HL-60/S4 (cell line): ENCODE measurements around the gene PCSK2.

ENCODE experiments used
- in situ Hi-C: fragments of 300-500 bp; cut with MboI; formaldehyde crosslinking; loops from 2 replicates; pipeline ENCODE4 v1.14.3; 2022; ENCODE audit warnings: low sequenced_read_pairs

The PCSK2 gene

DNA sequence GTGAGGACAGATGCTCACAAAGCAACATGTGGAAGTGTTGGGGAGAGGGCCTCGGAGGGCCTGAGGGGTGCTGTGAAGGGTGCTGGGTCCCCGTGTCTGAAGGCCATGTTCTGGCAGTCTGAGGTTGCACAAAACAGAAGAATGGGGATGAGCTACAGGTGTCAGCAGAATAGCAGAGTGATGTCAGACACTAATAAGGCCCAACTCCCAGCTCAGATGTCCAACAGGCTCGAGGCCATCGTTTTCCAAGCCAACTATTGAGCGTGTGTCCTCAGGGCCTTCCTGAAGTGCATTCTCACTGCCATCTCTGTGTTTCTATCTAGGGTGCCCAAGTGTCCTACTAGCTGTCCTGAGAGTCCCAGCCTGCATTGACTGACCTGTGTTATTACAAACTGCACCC lies 296.5 kb downstream of the PCSK2 start:
- in situ Hi-C loops: loop anchor here (25.0 kb wide), 1 partner anchor 364 kb away; no protein-coding TSS in a partner anchor

- in situ Hi-C loops: loop anchor here (25.0 kb wide), 1 partner anchor 363 kb away; no protein-coding TSS in a partner anchor
Observed at GRCh38 chr20:17524560-17524959, 297.7 kb downstream of the PCSK2 start.

DNA sequence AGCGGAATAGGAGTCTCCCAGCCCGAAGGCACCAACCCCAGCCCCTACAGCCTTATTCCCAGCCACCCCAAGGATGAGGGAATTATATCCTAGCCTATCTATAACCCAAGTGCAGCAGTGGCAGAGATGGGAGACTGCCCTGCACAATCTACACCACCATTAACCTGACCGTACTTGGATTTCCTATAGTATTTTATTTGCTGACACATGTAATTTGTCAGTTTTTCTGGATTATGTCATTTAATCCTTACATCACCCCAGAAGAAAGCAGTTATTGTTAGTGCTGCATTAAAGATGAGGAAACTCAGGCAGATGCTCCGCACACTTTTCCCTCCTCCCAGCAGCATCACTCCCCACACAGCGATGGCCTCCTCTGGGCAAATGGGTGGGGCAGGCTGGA lies 298.3 kb downstream of the PCSK2 start:
- in situ Hi-C loops: no loop called here

DNA sequence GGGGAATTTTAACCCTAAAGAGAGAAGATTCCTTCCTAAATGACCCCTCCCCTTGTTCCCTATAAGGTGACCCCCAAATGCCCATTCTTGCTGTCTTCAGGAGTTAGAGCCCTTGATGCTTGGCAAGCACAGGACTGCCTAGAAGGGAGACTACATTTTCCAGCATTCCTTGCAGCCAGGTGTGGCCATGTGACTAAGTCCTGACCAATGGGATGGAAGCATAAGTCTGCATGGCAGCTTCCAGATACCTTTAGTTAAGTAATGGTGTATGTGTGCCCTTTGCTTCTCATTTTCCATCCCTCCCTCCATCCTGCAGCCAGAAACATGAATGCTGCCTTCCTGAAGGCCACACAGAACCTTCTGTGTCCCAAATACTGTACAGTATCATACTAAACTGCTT lies 298.8 kb downstream of the PCSK2 start:
- in situ Hi-C loops: no loop called here

DNA sequence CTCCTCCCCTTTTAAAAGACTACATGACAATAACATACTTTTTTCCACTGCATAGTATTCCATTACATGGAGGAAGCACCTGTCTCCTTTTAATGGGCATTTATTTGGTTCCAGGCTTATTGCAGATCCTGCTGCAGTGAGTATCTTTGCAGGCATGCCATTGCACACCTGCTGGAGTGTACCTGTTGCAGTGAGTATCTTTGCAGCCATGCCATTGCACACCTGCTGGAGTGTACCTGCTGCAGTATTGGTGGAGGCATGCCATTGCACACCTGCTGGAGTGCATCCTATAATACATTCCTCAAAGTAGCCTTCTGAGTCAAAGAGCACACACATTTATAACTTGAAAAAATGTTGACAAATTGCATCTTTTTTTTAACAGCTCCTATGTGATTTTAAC lies 302.7 kb downstream of the PCSK2 start:
- in situ Hi-C loops: no loop called here

DNA sequence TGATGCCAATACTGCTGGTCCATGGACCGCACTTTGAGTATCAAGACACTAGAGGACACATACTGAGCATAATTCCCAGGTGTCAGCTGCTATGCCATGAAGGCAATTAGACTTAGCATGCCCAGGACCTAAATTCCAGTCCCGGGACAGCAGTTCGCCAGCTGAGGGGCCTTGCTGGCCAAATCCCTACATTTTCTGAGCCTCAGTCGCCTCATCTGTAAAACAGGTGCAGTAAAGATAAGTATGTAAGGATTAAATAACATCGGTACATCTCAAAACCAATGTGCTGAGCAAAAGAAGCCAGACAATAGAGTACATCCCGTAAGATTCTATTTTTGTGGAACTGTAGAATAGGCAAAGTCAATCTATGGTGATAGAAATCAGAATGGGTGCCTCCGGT lies 303.3 kb downstream of the PCSK2 start:
- in situ Hi-C loops: no loop called here

DNA sequence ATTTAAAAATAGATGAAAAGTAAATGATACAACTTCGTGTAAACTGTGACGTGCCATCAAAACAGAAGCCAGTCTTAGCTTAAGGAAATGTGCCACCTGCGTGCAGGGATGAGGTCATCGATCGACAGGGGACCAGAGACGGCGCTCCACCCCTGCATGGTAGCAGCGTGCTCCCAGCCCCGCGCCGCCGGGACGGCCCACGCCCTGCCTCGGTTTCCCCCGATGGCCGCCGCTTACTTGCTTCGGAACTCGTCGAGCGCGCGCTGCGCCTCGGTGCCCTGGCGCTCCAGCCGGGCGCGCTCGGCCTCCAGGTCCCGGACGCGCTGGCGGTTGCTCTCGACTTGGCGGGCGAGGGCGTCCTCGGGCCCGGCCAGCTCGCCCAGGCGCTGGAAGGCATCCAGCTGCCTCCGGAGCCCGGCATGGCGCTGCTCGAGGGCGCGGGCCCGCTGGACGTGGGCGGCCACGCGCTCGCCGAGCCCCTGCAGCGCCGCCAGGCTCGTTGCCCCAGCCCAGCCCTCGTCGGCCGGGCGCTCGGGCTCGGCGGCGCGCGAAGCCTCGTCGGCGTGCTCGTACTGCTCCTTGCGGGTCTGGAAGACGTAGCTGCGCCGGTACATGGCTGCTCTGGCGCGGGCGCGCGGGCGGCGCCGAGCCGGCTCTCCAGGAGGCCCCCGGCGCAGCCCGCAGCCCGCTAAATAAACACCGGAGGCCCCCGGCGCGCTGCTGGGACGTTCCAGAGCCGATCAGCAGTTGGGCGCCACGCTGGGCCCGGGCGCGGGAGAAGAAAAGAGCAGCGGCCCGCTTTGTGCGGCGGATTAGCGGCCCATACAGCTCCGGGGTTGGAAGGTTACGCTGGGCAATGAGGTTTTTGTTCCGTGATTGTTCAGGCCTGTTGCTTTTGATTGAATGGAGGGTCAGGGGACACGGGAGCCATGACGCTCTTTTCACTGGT lies 304.1 kb downstream of the PCSK2 start, which contains the start of gene BFSP1:
Gene BFSP1 (minus strand): TSS at position 664 of the 949 bp plus-strand sequence. CDS start 50 bp downstream, at position 614.
- in situ Hi-C loops: no loop called here

DNA sequence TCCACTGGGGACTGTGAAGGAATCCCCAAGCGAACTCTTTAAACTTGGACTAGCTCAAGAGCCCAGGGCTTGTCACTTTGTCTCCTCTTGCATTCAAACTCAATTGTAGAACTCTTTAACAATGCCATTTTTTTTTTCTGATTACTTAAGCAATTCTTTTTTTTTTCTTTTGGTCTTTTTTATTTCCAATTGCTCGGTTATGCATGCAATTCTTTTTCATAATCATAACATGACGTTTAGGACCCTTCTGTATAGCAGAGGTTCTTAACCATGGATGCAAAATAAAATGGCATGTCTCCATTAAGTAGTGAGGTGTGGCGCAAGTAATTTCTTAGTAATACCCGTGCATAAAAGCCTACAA lies 304.8 kb downstream of the PCSK2 start:
- in situ Hi-C loops: no loop called here

DNA sequence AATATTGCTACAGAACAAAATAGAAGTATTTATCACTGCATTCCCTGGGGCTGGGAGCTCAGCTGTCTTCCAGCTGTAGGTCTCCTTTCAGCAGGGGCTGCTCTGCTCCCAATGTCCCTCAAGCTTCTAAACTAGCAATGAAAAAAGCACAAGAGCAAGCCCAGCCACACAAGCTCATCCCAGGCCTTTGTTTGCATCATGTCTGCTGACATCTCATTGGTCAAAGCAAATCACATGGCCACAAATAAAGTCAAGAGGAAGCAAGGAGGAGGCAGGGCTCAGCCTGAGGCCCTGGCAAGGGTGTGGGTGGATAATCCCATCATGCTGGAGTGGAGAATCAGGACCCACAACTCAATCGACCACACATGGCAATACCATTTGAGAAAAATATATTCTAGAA lies 306.6 kb downstream of the PCSK2 start:
- in situ Hi-C loops: no loop called here

DNA sequence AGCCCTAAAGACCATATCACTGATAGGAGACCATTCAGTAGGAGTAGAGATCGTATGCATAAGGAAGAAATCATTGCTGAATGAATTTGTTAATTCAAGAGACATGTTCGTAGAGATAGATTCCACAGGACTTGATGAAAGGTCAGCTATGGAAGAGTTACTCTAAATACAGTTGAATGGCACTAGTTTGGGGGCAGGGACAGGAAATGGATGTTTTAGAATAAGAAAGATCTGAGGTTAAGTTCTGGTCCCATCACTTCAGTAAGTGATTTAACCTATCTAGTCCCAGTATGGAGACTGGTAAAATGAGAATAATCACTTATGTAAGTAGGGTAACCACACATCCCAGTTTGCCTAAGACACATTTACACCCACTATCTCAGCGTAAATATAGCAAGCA lies 307.2 kb downstream of the PCSK2 start:
- in situ Hi-C loops: no loop called here
